ENCODE results near the gene IP6K3.

Gene IP6K3

GRCh38 chr6:33688451-33689147 is 58.1 kb downstream of the IP6K3 start:
- no peak for DNase-seq (ENCODE audit: low read depth)

GRCh38 chr6:33688006-33688405 is 58.7 kb downstream of the IP6K3 start:
- no peak for DNase-seq (ENCODE audit: low read depth)

- DNase-seq (ENCODE audit: low read depth): no peak
Observed at GRCh38 chr6:33686981-33687975, 59.4 kb downstream of the IP6K3 start.

- no peak for DNase-seq (ENCODE audit: low read depth)
Observed at GRCh38 chr6:33686225-33686924, 60.3 kb downstream of the IP6K3 start.

- no peak for DNase-seq (ENCODE audit: low read depth)
Observed at GRCh38 chr6:33685411-33686224, 61.1 kb downstream of the IP6K3 start.

- DNase-seq (ENCODE audit: low read depth): no peak
Observed at GRCh38 chr6:33684983-33685382, 61.7 kb downstream of the IP6K3 start.

GRCh38 chr6:33684428-33684896 is 62.2 kb downstream of the IP6K3 start:
- DNase-seq (ENCODE audit: low read depth): no peak

GRCh38 chr6:33683576-33684427 is 62.9 kb downstream of the IP6K3 start:
- DNase-seq (ENCODE audit: low read depth): no peak

GRCh38 chr6:33683051-33683571 is 63.6 kb downstream of the IP6K3 start:
- no peak for DNase-seq (ENCODE audit: low read depth)

- DNase-seq (ENCODE audit: low read depth): no peak
Observed at GRCh38 chr6:33682341-33682740, 64.4 kb downstream of the IP6K3 start.

- no peak for DNase-seq (ENCODE audit: low read depth)
Observed at GRCh38 chr6:33679761-33680160, 66.9 kb downstream of the IP6K3 start.

GRCh38 chr6:33678932-33679490 is 67.7 kb downstream of the IP6K3 start:
- no peak for DNase-seq (ENCODE audit: low read depth)

- DNase-seq (ENCODE audit: low read depth): no peak
Observed at GRCh38 chr6:33678233-33678931, 68.3 kb downstream of the IP6K3 start.

GRCh38 chr6:33677689-33678088 is 69.0 kb downstream of the IP6K3 start:
- DNase-seq (ENCODE audit: low read depth): no peak

- no peak for DNase-seq (ENCODE audit: low read depth)
Observed at GRCh38 chr6:33677143-33677660, 69.5 kb downstream of the IP6K3 start.

GRCh38 chr6:33676416-33677142 is 70.1 kb downstream of the IP6K3 start:
- DNase-seq (ENCODE audit: low read depth): no peak

GRCh38 chr6:33675968-33676367 is 70.7 kb downstream of the IP6K3 start:
- DNase-seq (ENCODE audit: low read depth): no peak

GRCh38 chr6:33673851-33674250 is 72.9 kb downstream of the IP6K3 start:
- no peak for DNase-seq (ENCODE audit: low read depth)
